Stimulated activated CD8-positive, alpha-beta memory T cell treated with anti-CD3 and anti-CD28 coated beads, Interleukin-12 subunit alpha, Interleukin-12 subunit beta, amount 100 ng/mL, for 1 hour (primary cell): ENCODE results near the gene CTR9.

Experiments
- DNase-seq: peaks from one replicate; pipeline ENCODE4 v3.0.0-alpha.2; 2020; ENCODE audit warnings: low read depth

Gene CTR9

DNA sequence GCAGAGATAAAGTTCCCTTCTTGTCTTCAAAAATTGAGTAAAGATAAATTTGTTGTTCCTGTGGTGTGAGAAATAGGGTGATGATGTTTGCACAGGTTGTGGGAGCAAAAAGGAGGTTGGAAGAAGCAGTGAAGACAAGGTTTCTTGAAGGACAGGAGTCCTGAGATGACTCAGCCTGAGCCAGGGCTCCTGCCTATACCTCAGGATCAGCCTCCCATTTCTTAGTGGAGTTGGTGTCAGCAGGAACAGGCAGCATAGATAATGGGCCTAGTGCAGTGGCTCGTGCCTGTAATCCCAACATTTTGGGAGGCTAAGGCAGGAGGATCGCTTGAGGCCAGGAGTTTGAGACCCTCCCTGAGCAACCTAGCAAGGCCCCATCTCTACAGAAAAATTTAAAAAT lies 29.0 kb downstream of the CTR9 start:
- no peak for DNase-seq

DNA sequence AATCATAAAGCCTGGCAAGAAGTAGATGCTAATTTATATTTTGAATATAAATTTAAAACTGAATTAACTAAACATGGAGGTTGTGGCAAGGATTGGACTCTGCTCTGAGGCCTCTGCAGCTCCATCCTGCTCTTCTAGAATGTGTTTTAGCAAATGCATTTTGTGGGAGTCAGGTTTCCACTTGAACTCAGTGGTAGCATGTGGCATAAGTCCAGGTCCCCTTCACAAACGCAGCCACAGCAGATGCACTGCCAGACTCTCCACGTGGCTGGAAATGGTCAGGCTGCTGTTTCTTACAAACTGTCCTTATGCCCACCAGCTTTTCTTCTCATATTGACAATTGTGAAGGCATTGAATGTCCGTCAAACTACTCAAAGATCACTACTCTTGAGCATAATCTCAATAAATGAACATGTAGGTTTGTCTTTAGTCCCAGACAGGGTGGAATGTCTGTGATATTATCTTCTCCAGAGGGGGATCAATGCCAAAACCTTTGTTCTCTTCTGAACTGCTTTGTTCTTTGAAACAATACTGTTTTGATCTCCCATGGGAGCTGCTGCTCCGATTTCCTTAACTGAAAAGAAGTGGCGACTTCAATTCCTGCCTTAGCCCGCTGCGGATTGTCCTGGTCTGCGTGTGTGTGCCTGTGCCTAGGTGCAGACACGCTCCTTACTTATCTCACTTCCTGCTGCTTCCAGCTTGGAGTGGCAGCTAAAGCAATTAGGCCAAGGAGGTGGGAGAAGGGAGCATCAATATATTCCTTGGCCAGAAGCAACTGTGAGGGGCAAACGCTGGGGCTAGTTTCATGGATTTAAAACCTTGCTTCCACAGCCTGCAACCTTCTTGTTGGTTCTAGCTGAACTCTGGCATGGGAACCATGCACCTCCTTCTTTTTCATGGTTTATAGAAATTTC lies 33.4 kb downstream of the CTR9 start:
- DNase-seq, result no peak

DNA sequence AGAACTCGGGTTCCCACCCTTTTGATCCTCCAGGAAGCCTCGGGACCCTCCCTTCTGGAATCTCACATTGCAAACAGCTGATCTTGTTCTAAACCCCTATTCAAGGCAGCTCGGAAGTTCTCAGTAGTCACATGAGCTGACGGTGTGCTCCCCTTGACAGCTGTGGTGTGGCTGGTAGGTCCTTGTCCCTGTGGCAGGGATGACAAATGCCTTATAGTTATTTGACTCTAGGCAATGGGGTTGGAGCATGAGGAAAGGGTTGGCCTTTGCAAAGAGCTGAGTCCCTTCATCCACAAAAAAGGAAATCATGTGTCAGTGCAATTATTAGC lies 34.1 kb downstream of the CTR9 start:
- DNase-seq, result no peak

DNA sequence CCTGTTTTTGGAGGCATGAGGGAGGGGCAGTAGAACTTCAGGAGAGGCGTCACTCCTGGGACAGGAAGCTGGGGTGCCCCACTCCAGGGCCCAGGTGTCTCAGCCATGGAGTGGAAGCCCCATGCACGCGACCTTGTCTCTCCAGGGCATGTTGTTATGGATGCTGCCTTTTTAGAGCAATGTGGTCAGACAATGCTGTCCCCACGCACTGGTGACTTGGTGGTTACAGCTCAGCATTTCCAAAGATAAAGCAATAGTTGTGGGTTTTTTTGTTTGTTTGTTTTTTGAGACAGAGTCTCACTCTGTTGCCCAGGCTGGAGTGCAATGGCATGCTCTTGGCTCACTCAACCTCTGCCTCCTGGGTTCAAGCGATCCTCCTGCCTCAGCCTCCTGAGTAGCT lies 35.4 kb downstream of the CTR9 start:
- DNase-seq, result no peak

DNA sequence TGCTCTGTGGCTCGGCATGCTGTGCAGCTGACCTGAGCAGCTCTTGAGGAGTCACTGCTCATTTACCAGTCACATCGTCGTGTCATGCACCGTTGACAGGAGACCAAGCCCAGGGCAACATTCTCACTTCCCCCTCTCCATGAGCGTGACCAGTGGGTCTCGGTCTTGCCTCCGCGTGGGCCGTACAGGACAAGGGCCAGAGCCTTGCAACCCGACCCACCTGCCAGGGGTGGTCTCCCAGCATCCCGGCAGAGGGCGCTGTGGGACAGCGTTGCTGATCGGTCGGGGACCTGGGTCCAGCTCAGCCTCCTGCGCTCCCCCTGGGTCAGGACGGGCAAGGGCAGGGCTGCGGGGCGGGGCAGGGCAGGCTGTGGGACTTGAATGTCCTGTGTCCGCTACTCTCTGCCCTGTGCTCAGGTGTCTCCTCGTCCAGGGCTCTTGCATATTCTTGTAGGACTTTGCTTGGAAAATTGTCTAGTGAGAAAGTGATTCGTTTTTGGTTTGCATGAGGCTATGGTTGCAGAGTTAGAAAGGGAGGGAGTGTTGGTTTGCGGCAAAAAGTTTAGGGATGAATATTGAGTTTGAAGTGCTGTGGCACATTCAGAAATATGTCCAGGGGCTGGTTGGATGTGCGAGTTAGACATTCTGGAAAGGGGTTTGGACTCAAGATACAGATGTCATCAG lies 41.5 kb downstream of the CTR9 start:
- peak; percentile 75 for DNase-seq

DNA sequence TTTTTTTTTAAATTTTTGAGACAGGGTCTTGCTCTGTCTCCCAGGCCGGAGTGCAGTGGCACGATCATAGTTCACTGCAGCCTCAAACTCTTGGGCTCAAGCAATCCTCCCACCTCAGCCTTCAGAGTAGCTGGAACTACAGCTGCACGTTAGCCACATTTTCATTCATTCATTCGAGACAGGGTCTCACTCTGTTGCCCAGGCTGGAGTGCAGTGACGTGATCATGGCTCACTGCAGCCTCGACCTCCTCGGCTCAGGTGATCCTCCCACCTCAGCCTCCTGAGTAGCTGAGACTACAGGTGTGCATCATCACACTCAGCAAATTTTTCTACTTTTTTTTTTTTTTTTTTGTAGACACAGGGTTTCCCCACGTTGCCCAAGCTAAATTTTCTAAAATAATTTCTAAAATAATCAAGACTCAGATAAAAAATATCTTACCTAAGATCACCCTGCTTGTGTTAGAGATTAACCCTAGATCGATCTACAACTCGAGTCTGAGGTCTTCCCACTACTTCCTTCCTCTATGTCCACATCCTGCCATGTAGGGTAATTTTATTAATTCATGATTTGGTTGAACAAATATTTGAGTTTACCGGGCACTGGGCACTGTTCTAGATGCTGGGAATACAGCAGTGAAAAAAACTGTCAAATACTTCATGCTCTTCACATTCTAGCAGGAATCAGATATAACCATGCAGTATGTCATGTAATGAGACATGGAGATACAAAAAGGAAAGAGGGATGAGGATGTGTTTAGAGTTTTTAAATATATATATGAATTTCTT lies 42.6 kb downstream of the CTR9 start:
- DNase-seq, result no peak

DNA sequence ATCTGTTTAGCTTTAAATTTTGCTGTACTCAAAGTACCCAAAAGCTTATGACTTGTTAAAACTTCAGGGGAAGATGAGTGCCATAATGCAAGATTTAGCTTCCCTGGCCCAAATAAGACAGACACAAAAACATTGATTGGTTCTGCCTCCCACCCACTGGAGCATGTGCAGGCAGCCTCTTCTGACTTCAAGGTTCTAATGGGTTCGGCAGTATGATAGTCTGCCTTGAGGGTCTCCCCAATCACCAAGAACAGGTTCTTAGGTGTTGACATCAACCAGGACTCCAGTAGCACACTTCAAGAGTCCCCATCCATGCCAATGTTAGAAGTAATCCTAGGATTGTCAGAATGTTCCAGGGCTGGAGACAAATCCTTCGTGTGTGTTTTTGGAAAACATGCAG lies 45.1 kb downstream of the CTR9 start:
- no peak for DNase-seq

DNA sequence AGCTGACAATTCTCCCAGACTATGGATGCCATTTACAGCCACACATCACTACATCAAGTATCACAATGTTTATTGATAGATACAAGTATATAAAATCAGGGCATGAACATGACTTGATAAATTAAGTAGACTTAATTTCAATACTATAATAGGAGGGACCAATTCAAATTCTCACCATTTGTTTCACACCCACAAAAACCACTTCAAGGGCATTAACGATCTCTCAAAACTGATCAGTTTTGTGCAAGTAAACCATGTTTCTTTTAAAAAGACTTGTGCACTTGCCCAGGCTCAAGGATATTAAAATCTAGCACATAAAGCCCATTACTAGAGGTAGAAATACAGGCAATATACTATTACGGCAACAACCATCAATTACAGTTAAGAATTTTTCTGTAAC lies 46.0 kb downstream of the CTR9 start:
- no peak for DNase-seq

DNA sequence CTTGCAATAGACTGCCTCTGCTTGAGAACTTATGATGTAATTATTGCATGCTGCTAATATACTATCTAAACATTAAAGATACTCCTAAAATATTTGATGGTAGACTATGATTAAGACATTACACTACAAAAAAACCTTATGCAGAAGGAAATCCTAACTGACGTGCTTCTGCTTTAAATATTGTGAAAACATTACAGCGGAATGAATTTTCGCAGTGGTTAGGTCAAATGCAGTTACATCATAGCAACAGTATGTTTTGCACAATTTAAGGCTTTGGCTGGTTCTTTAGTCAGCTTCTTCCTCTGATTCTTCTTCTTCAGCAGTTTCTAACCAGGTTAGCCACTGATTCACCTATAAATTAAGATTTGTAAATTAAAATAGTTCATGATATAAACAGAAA lies 46.5 kb downstream of the CTR9 start:
- DNase-seq, result no peak

DNA sequence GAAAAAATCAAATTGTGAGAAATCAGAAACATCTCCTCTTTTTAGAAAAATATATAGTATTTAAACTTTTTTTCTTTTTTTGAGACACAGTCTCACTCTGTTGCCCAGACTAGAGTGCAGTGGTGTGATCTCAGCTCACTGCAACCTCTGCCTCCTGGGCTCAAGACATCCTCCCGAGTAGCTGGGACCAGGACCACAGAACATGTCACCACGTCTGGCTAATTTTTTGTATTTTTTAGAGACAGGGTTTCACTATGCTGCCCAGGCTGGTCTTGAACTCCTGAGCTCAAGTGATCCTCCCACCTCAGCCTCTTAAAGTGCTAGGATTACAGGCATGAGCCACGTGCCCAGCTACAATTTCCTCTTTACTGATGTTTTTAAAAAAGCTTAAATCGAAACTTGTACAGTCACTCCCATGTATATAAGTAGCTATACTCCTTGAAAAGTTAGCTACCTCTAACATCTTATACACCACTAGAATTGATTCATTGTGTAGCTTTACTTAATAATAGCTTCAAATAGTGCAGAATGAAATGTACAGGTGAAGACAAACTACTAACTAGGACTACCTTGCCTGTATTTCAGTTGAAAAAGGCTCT lies 47.4 kb downstream of the CTR9 start:
- no peak for DNase-seq

DNA sequence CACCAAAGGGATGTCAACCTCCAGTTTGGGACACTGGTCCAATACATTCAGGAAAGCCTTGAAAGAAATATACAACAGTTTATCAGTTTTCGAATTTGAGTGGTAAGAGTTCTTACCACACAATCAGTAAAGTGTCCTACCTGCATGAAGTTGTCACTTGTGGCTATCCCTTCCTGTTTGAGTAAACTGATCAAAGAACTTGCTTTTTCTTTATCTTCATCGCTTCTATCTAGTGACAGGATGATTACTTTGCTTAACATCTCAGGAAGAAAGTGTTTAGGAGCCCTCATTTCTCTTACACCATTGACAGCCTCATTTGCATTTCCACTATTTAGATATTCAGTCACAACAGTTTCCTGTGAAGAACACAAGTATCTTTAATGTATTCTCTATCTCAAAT lies 49.2 kb downstream of the CTR9 start:
- DNase-seq, result no peak

DNA sequence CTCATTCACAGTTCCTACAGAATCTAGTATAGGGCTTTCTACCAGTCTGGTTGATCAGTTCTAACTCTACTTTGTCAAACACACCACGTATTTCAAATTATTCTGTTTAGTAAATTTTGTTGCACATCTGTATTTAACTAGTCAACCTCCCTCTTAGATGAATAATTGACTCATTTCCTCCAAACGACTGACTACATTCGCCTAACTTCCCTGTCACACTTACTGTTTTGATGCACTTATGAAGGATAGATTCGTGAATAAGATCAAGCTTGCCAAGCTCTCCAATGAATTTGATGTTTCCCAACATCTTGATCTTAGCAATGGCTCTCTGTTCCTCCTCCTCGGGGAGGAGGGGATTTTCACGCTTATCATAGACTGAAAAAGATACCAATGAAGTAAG lies 52.6 kb downstream of the CTR9 start:
- DNase-seq, result no peak

DNA sequence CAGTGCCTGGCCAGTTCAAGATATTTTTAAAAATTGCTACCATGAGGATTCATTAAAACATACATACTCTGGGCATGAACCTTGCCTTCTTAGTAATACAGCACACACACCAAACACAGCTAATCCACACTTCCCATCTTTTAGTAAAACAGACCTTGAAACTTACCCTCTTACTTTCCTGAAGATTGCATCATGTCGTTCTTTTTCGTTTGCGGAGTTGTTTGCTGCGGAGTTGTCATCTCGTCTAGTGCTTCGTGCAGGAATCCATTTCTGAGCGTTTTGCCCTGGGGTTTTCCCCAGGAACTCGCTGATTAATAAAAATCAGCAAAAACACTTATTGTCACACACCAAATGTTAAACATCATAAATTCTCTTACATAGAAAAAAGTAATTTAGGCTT lies 54.7 kb downstream of the CTR9 start:
- no peak for DNase-seq

DNA sequence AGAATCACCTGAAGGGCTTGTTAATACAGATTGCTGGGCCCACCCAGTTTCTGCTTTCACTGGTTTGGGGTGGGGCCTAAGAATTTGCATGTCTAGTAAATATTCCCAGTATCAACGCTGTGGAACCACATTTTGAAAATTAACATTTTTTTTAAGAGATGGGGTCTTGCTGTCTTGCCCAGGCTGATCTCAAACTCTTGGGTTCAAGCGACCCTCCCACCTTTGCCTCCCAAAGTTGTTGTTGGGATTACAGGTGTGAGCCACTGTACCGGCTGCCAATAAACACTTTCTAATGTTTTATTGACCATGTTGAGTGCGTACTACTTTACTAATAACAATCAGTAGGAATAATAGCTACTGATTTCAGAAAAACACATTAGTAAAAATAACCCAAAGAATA lies 55.2 kb downstream of the CTR9 start:
- DNase-seq, result no peak

DNA sequence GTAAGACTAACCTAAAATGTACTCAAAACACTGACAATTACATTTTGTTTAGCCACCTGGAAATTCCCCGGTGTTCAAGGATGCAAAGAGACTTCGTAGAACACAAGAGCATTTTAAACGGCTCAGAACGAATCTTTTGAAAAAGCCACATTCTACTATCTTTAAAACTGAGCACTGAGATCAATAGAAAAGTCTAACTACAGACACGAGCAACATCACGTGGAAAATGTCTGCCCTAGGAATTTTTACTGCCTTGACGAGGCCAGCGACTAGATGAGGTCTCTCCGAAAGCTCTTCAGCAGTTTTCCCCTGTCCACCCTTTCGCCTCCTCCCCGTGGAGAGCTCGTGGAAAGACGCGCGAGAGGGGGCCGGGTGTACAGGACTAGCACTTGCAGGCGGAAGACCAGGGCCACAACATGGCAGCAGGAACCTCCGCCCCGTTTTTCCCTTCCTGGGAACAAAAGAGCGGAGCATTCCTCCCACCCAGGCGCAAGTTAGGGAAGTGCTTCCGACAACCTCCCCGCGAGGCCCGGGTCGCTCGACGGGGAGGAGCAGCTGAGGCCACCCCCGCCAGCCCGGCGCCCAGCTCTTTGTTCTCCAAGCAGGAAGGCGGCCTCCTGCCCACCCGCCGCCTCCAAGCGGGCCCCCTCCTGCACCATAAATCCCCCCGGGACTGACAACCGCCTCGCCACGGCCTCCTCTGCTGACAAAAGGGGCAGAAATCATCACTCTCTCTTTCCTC lies 56.6 kb downstream of the CTR9 start:
- peak; percentile 11 for DNase-seq

DNA sequence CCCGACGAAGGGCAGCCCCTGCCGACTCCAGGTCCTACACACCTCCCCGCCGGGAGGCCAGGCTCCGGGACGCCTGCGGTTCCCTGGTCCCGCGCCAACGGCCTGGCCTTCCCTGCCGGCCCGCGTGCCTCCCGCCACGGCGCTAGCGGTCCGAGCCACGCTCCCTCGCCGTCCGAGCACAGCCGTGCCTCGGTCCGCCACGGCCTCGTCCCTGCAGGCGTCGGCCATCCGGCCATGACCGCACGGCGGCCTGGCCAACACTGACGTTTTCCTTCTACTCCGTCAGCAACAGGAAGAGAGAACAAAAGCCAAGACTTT lies 57.1 kb downstream of the CTR9 start:
- no peak for DNase-seq

DNA sequence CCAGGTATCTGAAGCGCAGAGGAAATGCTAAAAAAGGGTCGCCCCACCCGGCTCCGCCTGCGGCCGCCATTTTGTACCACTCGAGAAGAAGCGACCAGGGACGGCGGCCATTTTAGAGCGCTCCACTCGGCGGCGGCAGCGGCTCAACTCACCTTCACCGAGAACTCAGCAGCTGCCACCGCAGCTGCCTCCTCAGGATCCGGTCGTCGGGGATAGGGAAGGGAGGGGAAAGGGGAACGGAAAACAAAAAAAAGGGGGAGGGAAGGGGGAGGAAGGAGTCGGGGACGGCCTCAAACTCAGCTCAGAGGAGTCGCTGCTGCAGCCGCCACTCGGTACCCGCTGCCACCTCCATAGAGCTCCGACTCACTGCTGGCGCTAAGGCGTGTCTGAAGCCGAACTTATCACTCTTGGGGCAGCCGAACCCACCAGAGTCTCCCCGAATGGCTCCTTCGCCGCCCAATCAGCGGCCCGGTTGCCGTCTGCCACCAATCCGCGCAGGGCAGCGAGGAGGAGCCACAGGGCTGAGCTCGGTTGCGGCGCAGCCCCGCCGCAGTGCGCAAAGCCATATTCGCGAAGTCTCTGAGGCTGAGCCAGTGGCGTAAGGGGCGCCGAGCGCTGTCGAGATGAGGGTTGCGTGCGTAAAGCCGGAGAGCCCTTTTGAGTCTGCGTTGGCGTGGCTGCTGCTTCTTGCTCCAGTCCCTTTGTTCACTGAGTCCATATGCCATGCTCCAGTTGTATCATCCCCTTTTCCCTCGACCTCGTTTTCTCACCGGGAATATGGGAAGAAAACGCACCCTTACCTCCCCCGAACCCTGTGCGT lies 57.7 kb downstream of the CTR9 start, which contains the start of gene EIF4G2:
TSS of gene EIF4G2 (minus strand) at position 374 of the 820 bp plus-strand sequence.
- DNase-seq, result peak; percentile 95

DNA sequence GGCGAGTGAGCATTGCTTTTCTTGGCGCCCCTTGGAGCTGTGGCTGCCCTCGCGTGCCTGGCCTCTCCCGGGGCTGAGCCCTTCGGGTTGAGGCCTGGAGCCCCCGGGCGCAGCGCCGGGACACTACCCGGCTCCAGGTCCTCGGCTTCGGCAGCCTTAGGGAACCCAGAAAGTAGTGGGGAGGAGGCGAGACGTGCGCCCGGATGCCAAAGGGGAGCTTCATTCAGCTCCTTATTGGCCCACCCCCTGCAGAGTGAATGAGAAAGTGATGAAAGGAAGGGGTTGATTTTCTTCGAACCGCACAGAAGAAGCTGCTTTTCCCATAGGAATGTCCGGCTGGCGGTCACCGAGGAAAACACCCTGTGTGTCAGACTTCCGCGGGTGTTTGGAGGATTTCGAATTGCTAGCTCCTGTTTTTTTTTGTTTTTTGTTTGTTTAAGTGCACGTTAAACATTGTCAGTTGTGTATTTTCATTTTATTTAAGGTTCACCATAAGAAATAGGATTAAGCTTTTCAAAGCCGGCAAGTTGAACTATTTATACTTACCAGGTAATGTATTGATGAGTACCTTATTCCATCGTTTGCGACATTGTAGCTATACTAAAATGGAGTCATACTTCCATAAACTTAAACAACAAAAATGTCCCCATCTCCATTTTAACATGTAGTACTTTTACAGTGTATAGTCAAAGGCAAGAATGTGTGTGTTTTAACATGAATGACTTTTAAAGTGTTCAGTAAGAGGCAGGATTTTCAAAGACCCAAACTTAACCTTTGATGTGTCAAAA lies 58.5 kb downstream of the CTR9 start:
- DNase-seq, result no peak

DNA sequence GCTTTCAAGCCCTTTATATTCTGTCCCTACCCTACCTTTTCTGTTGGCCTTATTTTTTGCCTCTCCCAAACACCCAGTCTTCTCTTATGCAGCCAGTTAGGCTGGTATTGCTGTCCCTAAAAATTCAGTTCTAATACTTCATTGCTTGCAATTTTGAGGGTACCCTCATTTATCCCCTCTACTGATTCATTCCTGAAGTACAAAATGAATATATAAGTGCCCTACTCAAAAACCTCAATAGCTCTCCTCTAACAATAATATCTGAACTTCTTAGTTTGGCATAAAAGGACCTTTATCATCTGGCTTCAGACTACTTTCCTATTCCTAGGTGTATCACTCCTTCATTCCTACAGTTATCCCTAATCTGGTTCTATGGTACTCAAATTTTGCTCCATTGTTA lies 62.9 kb downstream of the CTR9 start:
- no peak for DNase-seq

DNA sequence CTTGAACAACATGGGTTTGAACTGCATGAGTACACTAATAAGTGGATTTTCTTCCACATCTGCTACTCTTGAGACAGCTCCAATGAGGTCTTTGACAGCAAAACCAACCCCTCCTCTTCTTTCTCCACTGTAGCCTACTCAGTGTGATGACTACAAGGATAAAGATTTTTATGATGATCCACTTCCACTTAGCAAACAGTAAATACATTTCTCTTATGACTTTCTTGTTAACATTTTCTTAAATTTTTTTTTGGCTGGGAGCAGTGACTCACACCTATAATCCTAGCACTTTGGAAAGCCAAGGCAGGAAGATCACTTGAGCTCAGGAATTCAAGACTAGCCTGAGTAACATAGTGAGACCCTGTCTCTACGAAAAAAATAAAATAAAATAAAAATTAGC lies 67.5 kb downstream of the CTR9 start:
- DNase-seq, result no peak
